Mesendoderm (in vitro differentiated cells): ENCODE measurements around the gene USP36.
A peak's percentile ranks its signal among the peaks of the same experiment; 100 is the strongest.

Experiments
- DNase-seq: peaks from one replicate; pipeline ENCODE4 v3.0.0; 2013
- H2AK5ac ChIP-seq: 2 replicates; pipeline ENCODE4 v1.6.1; 2013; ENCODE audit warnings: low read length, inconsistent platforms
- H2BK120ac ChIP-seq: 2 replicates; pipeline ENCODE4 v1.6.1; 2013; ENCODE audit warnings: low read depth, mild to moderate bottlenecking, low read length, moderate library complexity, mixed read lengths
- H2BK15ac ChIP-seq: replicated peaks from 2 replicates; pipeline ENCODE4 v1.6.1; 2013; ENCODE audit warnings: low read depth, mild to moderate bottlenecking, moderate library complexity
- H2BK5ac ChIP-seq: 2 replicates; pipeline ENCODE4 v1.6.1; 2013; ENCODE audit warnings: low read length, inconsistent platforms
- H3K18ac ChIP-seq: 2 replicates; pipeline ENCODE4 v1.6.1; 2013; ENCODE audit warnings: mild to moderate bottlenecking, low read length, mixed read lengths
- H3K23ac ChIP-seq: one replicate; pipeline ENCODE4 v1.6.1; 2013; ENCODE audit warnings: low read length
- H3K27ac ChIP-seq: 2 replicates; pipeline ENCODE4 v1.5.1; 2013; ENCODE audit warnings: low read depth, mild to moderate bottlenecking, inconsistent platforms, low read length, moderate library complexity
- H3K27me3 ChIP-seq: 2 replicates; pipeline ENCODE4 v1.6.1; 2013; ENCODE audit warnings: low read length, control low read depth, mild to moderate bottlenecking, inconsistent platforms; ENCODE audit not compliant: insufficient read depth, poor library complexity
- H3K36me3 ChIP-seq: 2 replicates; pipeline ENCODE4 v1.6.1; 2013; ENCODE audit warnings: low read length, inconsistent platforms; ENCODE audit not compliant: control insufficient read depth, insufficient read depth
- H3K4ac ChIP-seq: one replicate; pipeline ENCODE4 v1.6.1; 2013; ENCODE audit warnings: low read depth, mild to moderate bottlenecking, low read length, moderate library complexity
- H3K4me1 ChIP-seq: 2 replicates; pipeline ENCODE4 v1.6.1; 2013; ENCODE audit warnings: low read depth, low read length, inconsistent platforms; ENCODE audit not compliant: control insufficient read depth
- H3K4me2 ChIP-seq: 2 replicates; pipeline ENCODE4 v1.6.1; 2013; ENCODE audit warnings: low read length
- H3K4me3 ChIP-seq: 2 replicates; pipeline ENCODE4 v1.5.1; 2013; ENCODE audit warnings: mild to moderate bottlenecking, low read length
- H3K56ac ChIP-seq: one replicate; pipeline ENCODE4 v1.6.1; 2013; ENCODE audit warnings: low read length
- H3K79me1 ChIP-seq: 2 replicates; pipeline ENCODE4 v1.6.1; 2013; ENCODE audit warnings: low read length, inconsistent platforms
- H3K79me2 ChIP-seq: 2 replicates; pipeline ENCODE4 v1.6.1; 2013; ENCODE audit warnings: mild to moderate bottlenecking, low read length; ENCODE audit not compliant: control insufficient read depth, insufficient read depth
- H3K9ac ChIP-seq: 2 replicates; pipeline ENCODE4 v1.6.1; 2013; ENCODE audit warnings: low read length, inconsistent platforms
- H4K5ac ChIP-seq: one replicate; pipeline ENCODE4 v1.6.1; 2013; ENCODE audit warnings: low read length
- H4K8ac ChIP-seq: one replicate; pipeline ENCODE4 v1.6.1; 2013; ENCODE audit warnings: low read depth, mild to moderate bottlenecking, control low read depth, low read length, moderate library complexity
- WGBS: extraction: QIAGEN DNeasy Blood & Tissue Kit; methylation state at CpG from one replicate; pipeline ENCODE4 v1.1.7; 2013; ENCODE audit warnings: low lambda C conversion rate, missing lambda C conversion rate; ENCODE audit not compliant: insufficient coverage; ENCODE audit errors: extremely low coverage; 5-methylcytosine and 5-hydroxymethylcytosine counted together

USP36 gene

DNA sequence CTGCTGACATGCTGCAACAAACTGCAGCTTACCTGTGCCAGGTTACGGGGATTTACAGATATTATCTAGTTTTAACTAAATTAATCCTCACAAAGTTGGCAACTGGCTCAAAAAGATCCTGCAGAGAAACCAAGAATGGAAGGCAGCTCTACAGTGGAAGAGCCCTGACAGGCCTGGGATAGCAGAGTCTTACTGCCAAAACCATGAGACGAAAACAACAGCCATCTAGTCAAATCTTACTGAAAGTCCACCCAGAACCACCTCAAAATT lies 8.1 kb downstream of the USP36 start:
- H4K8ac ChIP-seq, result no peak overlapping the region
- peaks cover 16% of the 10 kb centered on the region for H3K36me3 ChIP-seq
- no peak overlapping the region for H2BK5ac ChIP-seq
- H3K4ac ChIP-seq, result no peak overlapping the region
- no peak overlapping the region for H4K5ac ChIP-seq
- H2BK120ac ChIP-seq, result no peak overlapping the region
- no peak overlapping the region for H3K18ac ChIP-seq
- H3K56ac ChIP-seq, result no peak overlapping the region
- WGBS, result no CpG with 5 or more reads among the region's 2 CpGs
- no peak overlapping the region for H2BK15ac ChIP-seq
- H3K4me3 ChIP-seq, result no peak overlapping the region
- H3K79me2 ChIP-seq, result peaks cover 5% of the 10 kb centered on the region
- no peak overlapping the region for H3K4me2 ChIP-seq
- no peak for DNase-seq
- no peak overlapping the region for H3K23ac ChIP-seq
- H3K9ac ChIP-seq, result no peak overlapping the region
- H3K79me1 ChIP-seq, result peaks cover 13% of the 10 kb centered on the region
- H3K27ac ChIP-seq, result no peak overlapping the region
- no peaks in the 10 kb centered on the region for H3K4me1 ChIP-seq
- H3K27me3 ChIP-seq, result no peaks in the 10 kb centered on the region
- no peak overlapping the region for H2AK5ac ChIP-seq

- Histone ChIP-seq H2BK15ac (no peak overlapping the region), H3K4ac (no peak overlapping the region), H3K4me2 (no peak overlapping the region), H3K4me1 (no peaks in the 10 kb centered on the region), H2BK5ac (no peak overlapping the region), H3K56ac (no peak overlapping the region), H4K8ac (no peak overlapping the region), H2BK120ac (no peak overlapping the region), H4K5ac (no peak overlapping the region), H2AK5ac (no peak overlapping the region), H3K79me2 (peaks cover 4% of the 10 kb centered on the region), H3K27ac (no peak overlapping the region), H3K9ac (no peak overlapping the region), H3K36me3 (peaks cover 16% of the 10 kb centered on the region), H3K18ac (no peak overlapping the region), H3K27me3 (no peaks in the 10 kb centered on the region), H3K23ac (no peak overlapping the region), H3K79me1 (peaks cover 10% of the 10 kb centered on the region), H3K4me3 (no peak overlapping the region)
- no peak for DNase-seq
- no CpG with 5 or more reads among the region's 15 CpGs for WGBS
Measured at GRCh38 chr17:78831688-78832540, 8.7 kb downstream of the USP36 start.

- Histone ChIP-seq H3K23ac (no peak overlapping the region), H2AK5ac (no peak overlapping the region), H3K4me1 (no peaks in the 10 kb centered on the region), H2BK15ac (no peak overlapping the region), H3K4me3 (no peak overlapping the region), H2BK5ac (no peak overlapping the region), H3K9ac (no peak overlapping the region), H4K8ac (no peak overlapping the region), H3K18ac (no peak overlapping the region), H3K4ac (no peak overlapping the region), H4K5ac (no peak overlapping the region), H3K79me2 (peaks cover 1% of the 10 kb centered on the region), H3K79me1 (peaks cover 7% of the 10 kb centered on the region), H3K4me2 (no peak overlapping the region), H3K56ac (no peak overlapping the region), H3K27ac (no peak overlapping the region), H3K36me3 (peaks cover 10% of the 10 kb centered on the region), H2BK120ac (no peak overlapping the region), H3K27me3 (no peaks in the 10 kb centered on the region)
- no CpG with 5 or more reads among the region's 6 CpGs for WGBS
- DNase-seq, result no peak
Measured at GRCh38 chr17:78829477-78829876, 11.1 kb downstream of the USP36 start.

- WGBS, result no CpG with 5 or more reads among the region's 14 CpGs
- Histone ChIP-seq H3K27ac (no peak overlapping the region), H3K4me1 (no peaks in the 10 kb centered on the region), H2BK5ac (no peak overlapping the region), H3K9ac (no peak overlapping the region), H4K8ac (no peak overlapping the region), H3K23ac (no peak overlapping the region), H4K5ac (no peak overlapping the region), H3K4me2 (no peak overlapping the region), H2AK5ac (no peak overlapping the region), H3K79me1 (peaks cover 11% of the 10 kb centered on the region), H2BK120ac (no peak overlapping the region), H2BK15ac (no peak overlapping the region), H3K27me3 (no peaks in the 10 kb centered on the region), H3K36me3 (peaks cover 13% of the 10 kb centered on the region), H3K4ac (no peak overlapping the region), H3K4me3 (no peak overlapping the region), H3K79me2 (peaks cover 3% of the 10 kb centered on the region), H3K18ac (no peak overlapping the region), H3K56ac (no peak overlapping the region)
- peak; percentile 78 for DNase-seq
Measured at GRCh38 chr17:78828470-78829185, 12.0 kb downstream of the USP36 start.

DNA sequence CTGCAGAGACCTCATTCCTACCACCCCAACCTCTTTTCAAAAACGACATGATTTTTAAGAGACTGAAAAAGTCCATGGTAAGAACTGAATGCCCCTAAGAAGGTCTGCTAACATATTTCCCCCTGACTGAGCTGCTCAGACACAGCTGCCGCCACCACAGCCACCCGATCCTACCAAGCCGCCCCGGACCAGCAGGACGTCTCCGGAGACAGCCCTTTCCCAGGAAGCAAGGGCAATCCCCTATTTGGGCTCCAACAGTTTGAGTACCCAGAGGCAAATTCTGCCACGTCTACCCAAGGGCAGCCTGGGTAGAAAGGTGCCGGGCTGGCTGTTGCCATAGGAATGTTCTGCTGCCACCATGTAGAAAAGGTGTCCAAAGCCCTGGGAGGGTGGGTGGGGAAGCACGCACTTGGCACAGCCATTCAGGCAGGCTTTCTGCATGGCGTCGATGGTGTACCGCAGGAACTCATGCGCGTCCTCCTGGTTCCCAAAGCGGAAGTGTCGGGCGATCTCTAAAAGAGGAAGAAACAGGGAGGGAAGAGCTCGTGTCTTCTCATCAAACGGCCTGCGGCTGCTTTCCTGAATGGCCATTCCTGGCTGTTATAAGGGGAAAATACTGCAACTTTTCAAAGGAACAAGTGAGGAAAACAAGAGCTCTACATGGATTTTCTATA lies 13.6 kb downstream of the USP36 start:
- Histone ChIP-seq H3K27ac (no peak overlapping the region), H3K36me3 (peaks cover 12% of the 10 kb centered on the region)

More for the DNA sequence above, 13.6 kb downstream of the USP36 start:
- Histone ChIP-seq H3K4ac (no peak overlapping the region), H4K5ac (no peak overlapping the region), H3K79me1 (peaks cover 11% of the 10 kb centered on the region), H2BK120ac (no peak overlapping the region), H3K18ac (no peak overlapping the region), H3K4me2 (no peak overlapping the region), H3K4me1 (no peaks in the 10 kb centered on the region), H3K27me3 (no peaks in the 10 kb centered on the region), H3K9ac (no peak overlapping the region), H2AK5ac (no peak overlapping the region), H3K23ac (no peak overlapping the region), H2BK5ac (no peak overlapping the region), H2BK15ac (no peak overlapping the region), H3K4me3 (no peak overlapping the region), H3K56ac (no peak overlapping the region), H4K8ac (no peak overlapping the region), H3K79me2 (peaks cover 3% of the 10 kb centered on the region)
- DNase-seq, result no peak
- no CpG with 5 or more reads among the region's 21 CpGs for WGBS
